ENCODE data around the gene MPL.
"Not testable (repeated sequence)": the region's sequence is repeated elsewhere in the genome, so short reads cannot be mapped to it uniquely, and the experiment has no call there.

- TF ChIP-seq POLR2A (IDR thresholded peaks at IDR 0.05; ENCODE audit: low read depth, low read length); TAF1 (IDR thresholded peaks at IDR 0.05; ENCODE audit: borderline replicate concordance, low read depth, low read length); POLR2AphosphoS5 (IDR thresholded peaks at IDR 0.05; ENCODE audit: low read depth, low read length): not testable (repeated sequence)
These were observed 32.2 kb downstream of the MPL start for GRCh38 chr1:43369779-43370178.
